Stimulated activated memory B cell treated with anti-CD40 and anti-IgM and Interleukin-4, amounts not matched to agents 10 μg/mL and 1 μg/mL and 100 μg/mL, for 72 hours (primary cell): ENCODE data around the gene KLRK1.
"Not testable (repeated sequence)": the region's sequence is repeated elsewhere in the genome, so short reads cannot be mapped to it uniquely, and the experiment has no call there.

Experiments
- ATAC-seq: fragments of 150-1000 bp; cut with Tn5 transposase; 2 replicates; pipeline ENCODE4 v1.10.0; 2021
- H3K27ac Mint-ChIP-seq: one replicate; pipeline ENCODE4 v1.8.0; 2022; ENCODE audit warnings: mild to moderate bottlenecking, mixed read lengths
- H3K27me3 Mint-ChIP-seq: one replicate; pipeline ENCODE4 v1.8.0; 2022; ENCODE audit warnings: mixed read lengths
- H3K36me3 Mint-ChIP-seq: one replicate; pipeline ENCODE4 v1.8.0; 2022; ENCODE audit warnings: mixed read lengths
- H3K4me1 Mint-ChIP-seq: one replicate; pipeline ENCODE4 v1.8.0; 2022; ENCODE audit warnings: mixed read lengths
- H3K4me3 Mint-ChIP-seq: one replicate; pipeline ENCODE4 v1.8.0; 2022; ENCODE audit warnings: mild to moderate bottlenecking, moderate library complexity, mixed read lengths
- H3K9me3 Mint-ChIP-seq: one replicate; pipeline ENCODE4 v1.8.0; 2022; ENCODE audit warnings: mixed read lengths

The KLRK1 gene

GRCh38 chr12:10396176-10396575 is 6.3 kb upstream of the KLRK1 start:
- H3K4me3 Mint-ChIP-seq = peak overlapping the region; percentile 9
- not testable (repeated sequence) for ATAC-seq, H3K27me3 Mint-ChIP-seq, H3K9me3 Mint-ChIP-seq, H3K36me3 Mint-ChIP-seq
- H3K27ac Mint-ChIP-seq = peak overlapping the region; percentile 66
- H3K4me1 Mint-ChIP-seq = peaks cover 24% of the 10 kb centered on the region

DNA sequence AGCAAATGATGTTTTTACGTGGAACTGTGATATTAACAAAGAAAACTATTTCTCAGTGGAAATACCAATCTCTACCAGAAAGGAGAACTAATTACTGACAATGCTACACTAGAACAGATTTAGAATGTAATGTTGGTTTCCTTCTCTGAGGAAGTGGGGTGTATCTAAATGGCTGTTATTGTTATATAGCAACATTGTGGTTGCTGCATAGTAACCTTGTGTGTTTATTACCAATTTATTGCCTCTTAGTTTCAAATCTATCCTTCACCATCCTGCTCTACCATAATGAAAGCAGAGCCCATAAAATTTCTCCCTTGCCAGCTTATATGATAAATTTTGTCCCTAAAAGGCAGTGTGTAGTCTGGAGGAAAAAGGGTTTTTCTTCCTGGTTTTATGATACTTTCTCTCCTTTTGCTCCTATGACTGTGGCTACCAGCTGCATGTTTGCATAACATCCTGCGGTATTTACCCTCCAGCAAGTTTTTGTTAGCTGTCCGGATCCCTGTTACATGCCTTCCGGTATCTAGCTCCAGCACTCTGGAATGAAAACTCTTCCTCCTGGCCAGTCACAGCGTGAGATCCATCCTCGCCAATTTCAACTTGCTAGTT is 5.7 kb upstream of the KLRK1 start:
- Mint-ChIP-seq H3K27me3 (no peaks in the 10 kb centered on the region), H3K9me3 (no peaks in the 10 kb centered on the region), H3K36me3 (no peaks in the 10 kb centered on the region), H3K4me1 (peaks cover 24% of the 10 kb centered on the region), H3K4me3 (peak overlapping the region; percentile 67), H3K27ac (peak overlapping the region; percentile 66)
- ATAC-seq = peak; percentile 92

DNA sequence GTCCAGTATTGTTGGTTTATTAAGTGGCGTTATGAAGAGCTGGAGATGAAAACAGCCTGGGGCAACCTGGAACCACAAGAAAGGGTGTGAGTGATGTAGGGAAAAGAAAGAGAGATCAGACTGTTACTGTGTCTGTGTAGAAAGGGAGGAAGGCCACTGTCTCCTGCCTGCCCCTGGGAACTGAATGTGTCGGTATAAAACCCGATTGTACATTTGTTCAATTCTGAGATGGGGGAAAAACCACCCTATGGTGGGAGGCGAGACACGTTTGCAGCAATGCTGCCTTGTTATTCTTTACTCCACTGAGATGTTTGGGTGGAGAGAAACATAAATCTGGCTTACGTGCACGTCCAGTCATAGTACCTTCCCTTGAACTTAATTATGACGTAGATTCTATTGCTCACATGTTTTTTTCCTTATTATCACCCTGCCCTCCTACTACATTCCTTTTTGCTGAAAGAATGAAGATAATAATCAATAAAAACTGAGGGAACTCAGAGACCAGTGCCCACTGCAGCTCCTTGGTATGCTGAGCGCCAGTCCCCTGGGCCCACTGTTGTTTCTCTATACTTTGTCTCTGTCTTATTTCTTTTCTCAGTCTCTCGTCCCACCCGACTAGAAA is 4.8 kb upstream of the KLRK1 start:
- H3K4me3 Mint-ChIP-seq = not testable (repeated sequence)
- H3K4me1 Mint-ChIP-seq = peaks cover 31% of the 10 kb centered on the region

GRCh38 chr12:10393291-10393690 is 3.5 kb upstream of the KLRK1 start:
- H3K36me3 Mint-ChIP-seq = no peaks in the 10 kb centered on the region
- H3K4me3 Mint-ChIP-seq = no peak overlapping the region
- H3K4me1 Mint-ChIP-seq = peaks cover 31% of the 10 kb centered on the region
- H3K9me3 Mint-ChIP-seq = no peaks in the 10 kb centered on the region
- no peak overlapping the region for H3K27ac Mint-ChIP-seq
- ATAC-seq = no peak
- no peaks in the 10 kb centered on the region for H3K27me3 Mint-ChIP-seq

More for the DNA sequence above, 4.8 kb upstream of the KLRK1 start:
- H3K9me3 Mint-ChIP-seq, H3K27me3 Mint-ChIP-seq, ATAC-seq, H3K36me3 Mint-ChIP-seq: not testable (repeated sequence)
- H3K27ac Mint-ChIP-seq = peak overlapping the region; percentile 66

- Mint-ChIP-seq H3K4me3 (peak overlapping the region; percentile 44), H3K27me3 (no peaks in the 10 kb centered on the region), H3K4me1 (peaks cover 31% of the 10 kb centered on the region), H3K27ac (peak overlapping the region; percentile 76), H3K36me3 (no peaks in the 10 kb centered on the region), H3K9me3 (no peaks in the 10 kb centered on the region)
- peak; percentile 60 for ATAC-seq
Measured at GRCh38 chr12:10392394-10392930, 2.6 kb upstream of the KLRK1 start.

DNA sequence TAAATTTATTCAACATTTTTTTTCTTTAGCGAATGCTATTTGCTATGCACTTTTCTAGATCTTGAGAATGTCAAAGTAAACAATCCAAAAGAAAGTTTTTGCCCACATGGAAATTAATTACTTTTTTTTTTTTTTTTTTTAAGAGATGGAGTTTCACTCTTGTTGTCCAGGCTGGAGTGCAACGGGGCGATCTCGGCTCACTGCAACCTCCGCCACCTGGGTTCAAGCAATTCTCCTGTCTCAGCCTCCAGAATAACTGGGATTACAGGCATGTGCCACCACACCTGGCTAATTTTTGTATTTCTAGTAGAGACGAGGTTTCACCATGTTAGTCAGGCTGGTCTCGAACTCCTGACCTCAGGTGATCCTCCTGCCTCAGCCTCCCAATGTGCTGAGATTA is 1.1 kb upstream of the KLRK1 start:
- peaks cover 31% of the 10 kb centered on the region for H3K4me1 Mint-ChIP-seq
- H3K9me3 Mint-ChIP-seq, H3K36me3 Mint-ChIP-seq, ATAC-seq, H3K27me3 Mint-ChIP-seq, H3K4me3 Mint-ChIP-seq: not testable (repeated sequence)
- H3K27ac Mint-ChIP-seq = peak overlapping the region; percentile 14

DNA sequence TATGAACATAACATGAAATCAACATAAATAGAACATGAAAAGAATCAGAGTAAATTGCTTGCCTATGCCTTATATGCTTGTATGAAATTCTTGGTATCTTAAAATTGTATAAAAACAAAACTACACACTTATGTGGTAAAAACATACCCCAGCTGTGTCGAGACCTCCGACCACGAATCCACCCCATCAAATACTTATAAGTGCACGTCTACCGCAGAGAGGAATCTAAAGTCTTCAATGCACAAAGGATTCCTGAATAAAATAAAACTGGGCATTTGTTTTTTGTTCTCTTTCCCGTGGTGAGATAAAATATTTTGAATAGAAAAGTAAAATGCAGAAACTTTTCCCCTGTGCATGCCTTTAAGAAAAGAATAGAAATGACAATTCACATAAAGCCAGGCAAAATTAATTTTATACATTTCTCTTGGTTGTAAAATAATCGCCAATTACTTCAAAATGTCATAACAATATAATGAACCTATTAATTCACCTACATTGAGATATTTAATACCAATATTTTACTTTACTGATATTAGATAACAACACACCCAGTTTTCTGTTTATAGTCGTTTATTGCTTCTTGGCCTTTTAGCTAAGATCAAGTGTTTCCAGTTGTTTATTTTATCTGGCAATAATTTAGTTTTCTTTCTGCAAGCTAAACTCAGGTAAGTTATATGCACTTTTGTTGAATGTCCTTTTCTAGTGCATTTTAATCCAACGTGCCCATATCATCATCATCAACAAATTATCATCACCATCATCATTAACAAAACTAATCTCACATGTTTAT is 1.0 kb downstream of the KLRK1 start:
- ATAC-seq = no peak
- no peaks in the 10 kb centered on the region for H3K36me3 Mint-ChIP-seq

DNA sequence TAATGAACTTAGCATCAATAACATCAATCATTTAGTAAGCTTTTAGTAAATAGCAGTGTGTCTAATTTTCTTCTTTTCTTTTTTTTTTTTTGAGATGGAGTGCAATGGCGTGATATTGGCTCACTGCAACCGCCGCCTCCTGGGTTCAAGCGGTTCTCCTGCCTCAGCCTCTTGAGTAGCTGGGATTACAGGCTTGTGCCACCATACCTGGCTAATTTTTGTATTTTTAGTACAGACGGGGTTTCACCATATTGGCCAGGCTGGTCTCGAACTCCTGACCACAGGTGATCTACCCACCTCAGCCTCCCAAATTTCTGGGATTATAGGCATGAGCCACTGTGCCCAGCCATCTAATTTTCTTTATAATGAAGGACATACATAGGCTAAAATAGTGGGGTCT is 2.3 kb downstream of the KLRK1 start:
- not testable (repeated sequence) for ATAC-seq, H3K4me1 Mint-ChIP-seq, H3K36me3 Mint-ChIP-seq, H3K9me3 Mint-ChIP-seq, H3K4me3 Mint-ChIP-seq
- peak overlapping the region; percentile 37 for H3K27ac Mint-ChIP-seq
- H3K27me3 Mint-ChIP-seq = peaks cover 11% of the 10 kb centered on the region

More for the DNA sequence above, 1.0 kb downstream of the KLRK1 start:
- peak overlapping the region; percentile 77 for H3K27ac Mint-ChIP-seq
- peaks cover 12% of the 10 kb centered on the region for H3K4me1 Mint-ChIP-seq
- peak overlapping the region; percentile 68 for H3K4me3 Mint-ChIP-seq
- peaks cover 11% of the 10 kb centered on the region for H3K27me3 Mint-ChIP-seq
- H3K9me3 Mint-ChIP-seq = peaks cover 5% of the 10 kb centered on the region

DNA sequence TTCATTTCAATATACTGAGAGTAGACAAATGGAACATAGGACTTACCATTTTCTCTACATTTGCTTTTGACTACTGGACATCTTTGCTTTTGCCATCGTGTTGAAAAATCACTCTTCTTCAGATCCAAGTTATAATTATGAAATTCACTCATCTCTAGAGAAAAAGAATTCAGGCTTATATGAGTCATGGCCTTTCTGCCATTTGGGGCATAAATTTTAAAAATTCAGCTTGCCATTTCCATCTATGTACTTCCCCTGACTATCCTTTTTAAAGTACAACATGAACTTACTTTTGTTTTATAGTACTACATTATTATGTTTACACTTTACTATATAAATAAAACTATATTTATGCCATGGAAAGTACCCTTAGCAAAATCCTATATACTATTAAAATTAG is 3.0 kb downstream of the KLRK1 start:
- Mint-ChIP-seq H3K27me3 (peaks cover 12% of the 10 kb centered on the region), H3K27ac (peak overlapping the region; percentile 37), H3K4me1 (peaks cover 7% of the 10 kb centered on the region), H3K4me3 (no peak overlapping the region), H3K36me3 (no peaks in the 10 kb centered on the region), H3K9me3 (peaks cover 5% of the 10 kb centered on the region)
- no peak for ATAC-seq

- Mint-ChIP-seq H3K36me3 (peaks cover 9% of the 10 kb centered on the region), H3K4me1 (peaks cover 5% of the 10 kb centered on the region), H3K4me3 (peak overlapping the region; percentile 0), H3K9me3 (peaks cover 5% of the 10 kb centered on the region), H3K27me3 (peaks cover 29% of the 10 kb centered on the region), H3K27ac (no peak overlapping the region)
- no peak for ATAC-seq
Measured at GRCh38 chr12:10385166-10385613, 4.7 kb downstream of the KLRK1 start.

GRCh38 chr12:10384191-10384590 is 5.7 kb downstream of the KLRK1 start:
- Mint-ChIP-seq H3K4me3 (peak overlapping the region; percentile 13), H3K27ac (no peak overlapping the region), H3K9me3 (peaks cover 5% of the 10 kb centered on the region), H3K36me3 (peaks cover 9% of the 10 kb centered on the region), H3K27me3 (peaks cover 31% of the 10 kb centered on the region), H3K4me1 (no peaks in the 10 kb centered on the region)
- no peak for ATAC-seq

DNA sequence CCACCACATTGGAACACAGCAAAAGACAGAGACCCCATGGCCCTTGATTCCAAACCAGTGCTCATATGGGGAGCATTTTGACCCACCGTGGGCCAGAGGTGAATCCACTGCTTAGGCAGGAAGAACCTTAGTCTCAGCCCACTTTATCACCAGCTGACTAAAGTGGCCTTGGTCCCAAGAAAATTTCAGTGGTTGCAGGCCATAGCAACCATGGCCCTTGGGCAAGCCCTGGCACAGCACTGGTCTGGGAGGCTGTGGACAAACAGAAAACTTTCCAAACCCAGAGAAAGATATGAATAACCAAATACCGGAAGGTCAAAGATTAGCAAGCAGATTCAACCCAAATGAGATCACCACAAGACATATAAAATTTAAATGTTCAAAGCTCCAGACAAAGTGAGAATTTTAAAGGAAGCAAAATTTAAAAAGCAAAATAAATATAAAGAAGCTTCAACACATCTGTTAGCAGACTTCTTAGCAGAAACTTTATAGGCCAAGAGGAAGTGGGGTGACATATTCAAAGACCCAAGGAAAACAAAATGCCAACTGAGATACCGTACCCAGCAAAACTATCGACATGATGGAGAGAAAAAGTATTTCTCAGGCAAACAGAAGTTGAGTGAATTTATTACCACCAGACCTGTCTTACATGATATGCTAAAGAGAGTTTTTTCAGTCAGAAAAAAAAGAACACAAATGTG is 7.8 kb downstream of the KLRK1 start:
- no peak for ATAC-seq
- peaks cover 31% of the 10 kb centered on the region for H3K27me3 Mint-ChIP-seq
- H3K9me3 Mint-ChIP-seq = peaks cover 5% of the 10 kb centered on the region
- peaks cover 9% of the 10 kb centered on the region for H3K36me3 Mint-ChIP-seq
- no peak overlapping the region for H3K4me3 Mint-ChIP-seq
- no peak overlapping the region for H3K27ac Mint-ChIP-seq
- H3K4me1 Mint-ChIP-seq = no peaks in the 10 kb centered on the region

- not testable (repeated sequence) for H3K4me1 Mint-ChIP-seq, H3K4me3 Mint-ChIP-seq, ATAC-seq, H3K9me3 Mint-ChIP-seq, H3K27ac Mint-ChIP-seq
- peaks cover 20% of the 10 kb centered on the region for H3K27me3 Mint-ChIP-seq
- peaks cover 14% of the 10 kb centered on the region for H3K36me3 Mint-ChIP-seq
Measured at GRCh38 chr12:10378737-10379136, 11.1 kb downstream of the KLRK1 start.

- H3K36me3 Mint-ChIP-seq = peaks cover 5% of the 10 kb centered on the region
- no peak overlapping the region for H3K27ac Mint-ChIP-seq
- no peaks in the 10 kb centered on the region for H3K9me3 Mint-ChIP-seq
- peaks cover 16% of the 10 kb centered on the region for H3K4me1 Mint-ChIP-seq
- no peak for ATAC-seq
- H3K27me3 Mint-ChIP-seq = no peaks in the 10 kb centered on the region
- H3K4me3 Mint-ChIP-seq = no peak overlapping the region
Measured at GRCh38 chr12:10374624-10375018, 15.2 kb downstream of the KLRK1 start.

DNA sequence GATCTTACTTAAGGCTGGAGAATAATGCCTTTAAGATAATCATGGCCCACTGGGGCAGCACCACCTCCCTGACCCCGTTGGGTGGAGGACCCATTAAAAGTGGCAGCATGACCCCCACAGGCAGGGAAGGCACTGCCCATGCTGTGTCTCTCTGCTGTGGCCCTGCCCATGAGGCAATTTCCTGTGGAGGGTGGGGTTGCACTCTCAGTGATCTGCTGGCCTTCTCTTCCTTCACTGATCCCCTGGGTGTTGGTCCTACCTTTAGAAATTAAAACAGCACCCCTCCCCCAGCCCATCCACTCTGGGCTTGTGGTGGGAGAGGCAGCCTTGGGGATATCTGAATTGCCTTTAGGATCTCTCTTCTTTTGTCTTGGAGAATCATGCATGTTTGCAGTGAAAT is 17.3 kb downstream of the KLRK1 start:
- Mint-ChIP-seq H3K9me3 (no peaks in the 10 kb centered on the region), H3K27me3 (no peaks in the 10 kb centered on the region), H3K27ac (no peak overlapping the region), H3K4me3 (no peak overlapping the region), H3K36me3 (peaks cover 16% of the 10 kb centered on the region), H3K4me1 (peaks cover 16% of the 10 kb centered on the region)
- ATAC-seq = peak; percentile 24
